Liver (tissue), 9 donors: ENCODE data around the gene DNAJC11. TPM values are rescaled to one million over a fixed set of nuclear protein-coding genes. Genes with fewer than 3 reads are reported as not detected.

Source experiments
- DNase-seq: peaks from one replicate; pipeline ENCODE4 v3.0.0-alpha.2; 2017; ENCODE audit warnings: low spot score
- H3K27ac ChIP-seq, 2 donors: one replicate each; pipeline ENCODE4 v1.7.0; 2013; ENCODE audit warnings: inconsistent platforms in 2 of 2, low read length in 2 of 2, control low read depth in 1 of 2, low read depth in 1 of 2, mild to moderate bottlenecking in 1 of 2
- H3K27me3 ChIP-seq, 4 donors: one replicate each; pipeline versions ENCODE4 v1.6.1 to v1.7.0; 2013; ENCODE audit warnings: low read length in 3 of 4, inconsistent platforms in 1 of 4, mild to moderate bottlenecking in 1 of 4, moderate library complexity in 1 of 4; ENCODE audit not compliant: control insufficient read depth in 4 of 4, insufficient read depth in 4 of 4
- H3K36me3 ChIP-seq, 4 donors: one replicate each; pipeline versions ENCODE4 v1.6.1 to v1.7.0; 2013; ENCODE audit warnings: low read length in 3 of 4, mild to moderate bottlenecking in 3 of 4, low read depth in 1 of 4, moderate library complexity in 1 of 4; ENCODE audit not compliant: control insufficient read depth in 4 of 4, insufficient read depth in 3 of 4
- H3K4me1 ChIP-seq, 4 donors: one replicate each; pipeline versions ENCODE4 v1.6.1 to v1.7.0; 2013; ENCODE audit warnings: low read length in 3 of 4, mild to moderate bottlenecking in 3 of 4, moderate library complexity in 1 of 4; ENCODE audit not compliant: control insufficient read depth in 4 of 4, insufficient read depth in 4 of 4
- H3K4me3 ChIP-seq, 3 donors: one replicate each; pipeline versions ENCODE4 v1.6.1 to v1.7.0; 2013; ENCODE audit warnings: low read length in 3 of 3, control low read depth in 1 of 3, low read depth in 1 of 3, mild to moderate bottlenecking in 1 of 3
- H3K9ac ChIP-seq, 2 donors: one replicate each; pipeline ENCODE4 v1.7.0; 2013; ENCODE audit warnings: low read length in 2 of 2, mild to moderate bottlenecking in 2 of 2, moderate library complexity in 2 of 2, control low read depth in 1 of 2, low read depth in 1 of 2
- H3K9me3 ChIP-seq, 4 donors: one replicate each; pipeline versions ENCODE4 v1.6.1 to v1.7.0; 2013; ENCODE audit warnings: low read length in 3 of 4; ENCODE audit not compliant: control insufficient read depth in 4 of 4
- EGR1 ChIP-seq, 2 donors: IDR thresholded peaks; 2 replicates each; pipeline ENCODE4 v1.6.1; 2016 to 2018; ENCODE audit warnings: antibody characterized with exemption in 2 of 2, low read depth in 2 of 2
- FOXA1 ChIP-seq: IDR thresholded peaks from 2 replicates; pipeline ENCODE4 v1.6.1; 2016; ENCODE audit warnings: antibody characterized with exemption
- FOXA2 ChIP-seq: IDR thresholded peaks from 2 replicates; pipeline ENCODE4 v1.6.1; 2016; ENCODE audit warnings: antibody characterized with exemption
- GABPA ChIP-seq, 2 donors: IDR thresholded peaks in 1 of 2; conservative IDR thresholded peaks in 1 of 2; 2 replicates each; pipeline ENCODE4 v1.6.1; 2016; ENCODE audit warnings: antibody characterized with exemption in 2 of 2, mild to moderate bottlenecking in 1 of 2, moderate library complexity in 1 of 2
- HNF4A ChIP-seq, 2 donors: conservative IDR thresholded peaks; 2 replicates each; pipeline ENCODE4 v1.6.1; 2016; ENCODE audit warnings: antibody characterized with exemption in 2 of 2, mild to moderate bottlenecking in 2 of 2
- HNF4G ChIP-seq: IDR thresholded peaks from 2 replicates; pipeline ENCODE4 v1.6.1; 2016; ENCODE audit warnings: antibody characterized with exemption
- JUND ChIP-seq, 2 donors: IDR thresholded peaks; 2 replicates each; pipeline ENCODE4 v1.6.1; 2016; ENCODE audit warnings: antibody characterized with exemption in 2 of 2
- NR2F2 ChIP-seq: IDR thresholded peaks from 2 replicates; pipeline ENCODE4 v1.6.1; 2016; ENCODE audit warnings: antibody characterized with exemption
- RAD21 ChIP-seq, 2 donors: IDR thresholded peaks; 2 replicates each; pipeline ENCODE4 v1.6.1; 2016; ENCODE audit warnings: antibody characterized with exemption in 2 of 2, mild to moderate bottlenecking in 2 of 2
- RXRA ChIP-seq, 2 donors: IDR thresholded peaks; 2 replicates each; pipeline ENCODE4 v1.6.1; 2017 to 2018; ENCODE audit warnings: antibody characterized with exemption in 2 of 2, mild to moderate bottlenecking in 1 of 2
- SP1 ChIP-seq: IDR thresholded peaks from 2 replicates; pipeline ENCODE4 v1.6.1; 2018; ENCODE audit warnings: antibody characterized with exemption, mild to moderate bottlenecking
- TAF1 ChIP-seq: conservative IDR thresholded peaks from 2 replicates; pipeline ENCODE4 v1.6.1; 2016; ENCODE audit warnings: antibody characterized with exemption, mild to moderate bottlenecking
- YY1 ChIP-seq: IDR thresholded peaks from 2 replicates; pipeline ENCODE4 v1.6.1; 2016; ENCODE audit warnings: antibody characterized with exemption, mild to moderate bottlenecking
- WGBS: extraction: QIAGEN DNeasy Blood & Tissue Kit; methylation state at CpG from one replicate; pipeline ENCODE4 v1.1.7; 2013; 5-methylcytosine and 5-hydroxymethylcytosine counted together
- polyA plus RNA-seq, 2 donors: library from polyadenylated mRNA; stranded (reverse) in 1 of 2; unstranded in 1 of 2; fragments of 200-250 nt in 1 of 2; fragments of >200 nt in 1 of 2; fragmentation: Nextera tagmentation in 1 of 2; extraction: Ambion mirVana in 1 of 2; gene quantifications; one replicate each; pipeline versions ENCODE4 v1.2.1 to v1.2.3, GENCODE V29; 2013 to 2015
- total RNA-seq, 2 donors: library from RNA; depleted of rRNA; stranded (reverse); fragments of >200 nt; gene quantifications; one replicate each; pipeline ENCODE4 v1.2.3, GENCODE V29; 2014
- TF ChIP-seq, protein P1 (sequence below): IDR thresholded peaks from 2 replicates; pipeline ENCODE4 v1.6.1; 2016; ENCODE audit warnings: antibody characterized with exemption
- TF ChIP-seq, protein P2 (sequence below): IDR thresholded peaks from 2 replicates; pipeline ENCODE4 v1.6.1; 2016; ENCODE audit warnings: antibody characterized with exemption, mild to moderate bottlenecking
- TF ChIP-seq, protein P3 (sequence below): fragments of 150-350 bp; IDR thresholded peaks from 2 replicates; pipeline ENCODE4 v1.5.1; 2017; ENCODE audit warnings: improper control_type of control experiment, low read depth, low read length; ENCODE audit not compliant: missing input control
- TF ChIP-seq, protein P4 (sequence below): IDR thresholded peaks from 2 replicates; pipeline ENCODE4 v1.6.1; 2016; ENCODE audit warnings: antibody characterized with exemption
- TF ChIP-seq, protein P5 (sequence below): IDR thresholded peaks from 2 replicates; pipeline ENCODE4 v1.6.1; 2016; ENCODE audit warnings: antibody characterized with exemption
- donor health status: healthy.
- donor health status: healthy.
- donor health status: healthy.
- donor health status: healthy.
- donor health status: healthy.

The DNAJC11 gene
- total and polyA plus RNA-seq, 4 donors = 16.5 to 36.1 (median 23.8) TPM

DNA sequence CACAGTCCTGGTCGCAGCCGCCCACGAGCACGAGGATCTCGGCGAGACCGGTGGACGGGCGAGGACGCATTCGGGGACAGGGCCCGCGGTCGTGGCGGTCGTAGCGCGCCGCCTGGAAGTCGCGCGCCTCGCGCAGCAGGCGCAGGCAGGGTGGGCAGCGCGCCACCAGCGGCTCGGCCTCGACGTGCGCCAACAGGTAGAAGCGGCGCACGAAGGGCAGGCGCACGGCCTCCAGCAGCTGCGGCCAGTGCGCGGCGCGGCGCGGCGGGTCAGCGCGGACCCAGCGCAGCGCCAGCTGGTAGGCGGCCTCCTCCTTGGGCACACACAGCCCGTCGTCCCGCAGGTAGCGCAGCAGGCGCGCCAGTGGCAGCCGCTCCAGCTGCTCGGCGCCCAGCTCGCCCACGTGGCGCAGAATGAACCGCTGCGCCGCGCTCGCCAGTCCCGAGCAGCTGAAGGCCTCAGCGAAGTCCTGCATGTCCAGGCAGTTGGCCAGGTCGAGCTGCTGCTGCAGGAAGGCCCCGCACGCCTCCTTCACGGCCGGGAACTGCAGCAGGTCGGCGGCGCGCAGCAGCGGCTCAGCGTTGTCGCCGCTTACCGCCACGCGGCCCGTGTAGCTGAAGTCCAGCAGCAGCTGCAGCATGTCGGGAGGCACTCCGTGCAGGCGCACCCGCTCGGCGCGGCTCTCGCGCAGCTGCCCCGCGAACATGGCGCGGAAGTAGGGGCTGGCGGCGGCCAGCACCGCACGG lies 99.5 kb downstream of the DNAJC11 start:
- H3K9me3 ChIP-seq = no peaks in the 10 kb centered on the region
- TF ChIP-seq SP1 (no peak), EGR1 (IDR thresholded peaks at IDR 0.05; ENCODE audit: low read depth in 2 of 2) (no peak), FOXA2 (no peak), HNF4A (conservative IDR thresholded peaks at IDR 0.05) (no peak), RAD21 (IDR thresholded peaks at IDR 0.05) (no peak)
- H3K4me3 ChIP-seq = peak overlapping the region; percentile 73 to 82 (median 78)
- WGBS = under 1% methylated on average over 103 of the region's 103 CpGs
- H3K27ac ChIP-seq = peak overlapping the region; percentile 82 to 98
- H3K9ac ChIP-seq = peak overlapping the region; percentile 61 to 81
- no peaks in the 10 kb centered on the region for H3K27me3 ChIP-seq
- peaks cover 11 to 54% (median 40%) of the 10 kb centered on the region in 4 donors for H3K4me1 ChIP-seq
- H3K36me3 ChIP-seq = peaks cover 4 to 10% (median 6%) of the 10 kb centered on the region in 4 donors
- peak; percentile 67 for DNase-seq

DNA sequence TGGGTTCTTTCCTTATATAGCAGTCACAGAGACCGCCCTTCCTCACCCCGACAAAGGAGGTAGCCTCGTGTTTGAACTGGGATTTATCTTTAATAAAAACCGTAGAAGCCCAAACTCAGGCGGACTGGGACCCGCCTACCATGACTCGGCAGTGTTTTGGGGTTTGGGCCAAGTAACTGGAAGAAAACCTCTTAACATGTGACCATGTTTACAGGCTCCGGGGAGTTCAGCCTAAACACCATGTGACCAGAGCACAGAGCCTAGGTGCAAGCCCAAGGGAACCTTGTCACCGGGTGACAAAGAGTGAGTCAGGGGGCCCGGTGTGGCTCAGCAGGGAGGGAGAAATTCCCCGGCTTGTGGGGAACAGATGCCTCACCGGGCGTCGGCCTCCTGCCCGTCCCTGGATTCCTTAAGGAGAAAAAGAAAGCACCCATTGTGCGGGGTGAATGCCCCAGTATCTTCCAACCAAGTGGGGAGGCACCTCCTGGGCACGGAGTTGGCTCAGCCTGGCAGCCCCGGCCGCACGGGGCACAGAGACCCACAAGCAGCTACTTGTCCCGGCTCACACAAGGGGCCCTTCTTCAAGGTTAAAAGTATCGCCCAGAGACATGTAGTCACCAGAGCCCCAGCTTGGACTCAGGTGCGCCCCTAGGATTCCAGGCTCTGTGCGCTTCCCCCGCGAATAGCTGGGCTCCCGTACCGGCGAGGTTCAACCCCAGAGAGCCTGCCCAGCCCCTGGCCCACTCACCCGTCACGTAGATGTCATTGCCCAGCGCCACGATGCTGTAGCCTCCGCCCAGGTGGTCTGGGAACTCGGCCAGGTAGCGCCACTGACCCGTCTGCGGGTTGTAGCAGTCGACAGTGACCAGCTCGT lies 100.3 kb downstream of the DNAJC11 start:
- H3K4me3 ChIP-seq = peak overlapping the region; percentile 73 to 82 (median 78)
- H3K27ac ChIP-seq = peak overlapping the region; percentile 82 to 98
- WGBS = under 1% methylated on average over 40 of the region's 40 CpGs
- peak; percentile 65 for TF ChIP-seq TAF1
- peak; percentile 54 for TF ChIP-seq SP1
- TF ChIP-seq, protein P1, sequence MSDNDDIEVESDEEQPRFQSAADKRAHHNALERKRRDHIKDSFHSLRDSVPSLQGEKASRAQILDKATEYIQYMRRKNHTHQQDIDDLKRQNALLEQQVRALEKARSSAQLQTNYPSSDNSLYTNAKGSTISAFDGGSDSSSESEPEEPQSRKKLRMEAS = peak; percentile 86
- TF ChIP-seq, protein P2, sequence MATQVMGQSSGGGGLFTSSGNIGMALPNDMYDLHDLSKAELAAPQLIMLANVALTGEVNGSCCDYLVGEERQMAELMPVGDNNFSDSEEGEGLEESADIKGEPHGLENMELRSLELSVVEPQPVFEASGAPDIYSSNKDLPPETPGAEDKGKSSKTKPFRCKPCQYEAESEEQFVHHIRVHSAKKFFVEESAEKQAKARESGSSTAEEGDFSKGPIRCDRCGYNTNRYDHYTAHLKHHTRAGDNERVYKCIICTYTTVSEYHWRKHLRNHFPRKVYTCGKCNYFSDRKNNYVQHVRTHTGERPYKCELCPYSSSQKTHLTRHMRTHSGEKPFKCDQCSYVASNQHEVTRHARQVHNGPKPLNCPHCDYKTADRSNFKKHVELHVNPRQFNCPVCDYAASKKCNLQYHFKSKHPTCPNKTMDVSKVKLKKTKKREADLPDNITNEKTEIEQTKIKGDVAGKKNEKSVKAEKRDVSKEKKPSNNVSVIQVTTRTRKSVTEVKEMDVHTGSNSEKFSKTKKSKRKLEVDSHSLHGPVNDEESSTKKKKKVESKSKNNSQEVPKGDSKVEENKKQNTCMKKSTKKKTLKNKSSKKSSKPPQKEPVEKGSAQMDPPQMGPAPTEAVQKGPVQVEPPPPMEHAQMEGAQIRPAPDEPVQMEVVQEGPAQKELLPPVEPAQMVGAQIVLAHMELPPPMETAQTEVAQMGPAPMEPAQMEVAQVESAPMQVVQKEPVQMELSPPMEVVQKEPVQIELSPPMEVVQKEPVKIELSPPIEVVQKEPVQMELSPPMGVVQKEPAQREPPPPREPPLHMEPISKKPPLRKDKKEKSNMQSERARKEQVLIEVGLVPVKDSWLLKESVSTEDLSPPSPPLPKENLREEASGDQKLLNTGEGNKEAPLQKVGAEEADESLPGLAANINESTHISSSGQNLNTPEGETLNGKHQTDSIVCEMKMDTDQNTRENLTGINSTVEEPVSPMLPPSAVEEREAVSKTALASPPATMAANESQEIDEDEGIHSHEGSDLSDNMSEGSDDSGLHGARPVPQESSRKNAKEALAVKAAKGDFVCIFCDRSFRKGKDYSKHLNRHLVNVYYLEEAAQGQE = peak; percentile 83
- peak in 1 of 2 donors; percentile 45 for TF ChIP-seq GABPA (IDR thresholded peaks at IDR 0.05 in 1 of 2, conservative IDR thresholded peaks at IDR 0.05 in 1 of 2)
- TF ChIP-seq, protein P3, sequence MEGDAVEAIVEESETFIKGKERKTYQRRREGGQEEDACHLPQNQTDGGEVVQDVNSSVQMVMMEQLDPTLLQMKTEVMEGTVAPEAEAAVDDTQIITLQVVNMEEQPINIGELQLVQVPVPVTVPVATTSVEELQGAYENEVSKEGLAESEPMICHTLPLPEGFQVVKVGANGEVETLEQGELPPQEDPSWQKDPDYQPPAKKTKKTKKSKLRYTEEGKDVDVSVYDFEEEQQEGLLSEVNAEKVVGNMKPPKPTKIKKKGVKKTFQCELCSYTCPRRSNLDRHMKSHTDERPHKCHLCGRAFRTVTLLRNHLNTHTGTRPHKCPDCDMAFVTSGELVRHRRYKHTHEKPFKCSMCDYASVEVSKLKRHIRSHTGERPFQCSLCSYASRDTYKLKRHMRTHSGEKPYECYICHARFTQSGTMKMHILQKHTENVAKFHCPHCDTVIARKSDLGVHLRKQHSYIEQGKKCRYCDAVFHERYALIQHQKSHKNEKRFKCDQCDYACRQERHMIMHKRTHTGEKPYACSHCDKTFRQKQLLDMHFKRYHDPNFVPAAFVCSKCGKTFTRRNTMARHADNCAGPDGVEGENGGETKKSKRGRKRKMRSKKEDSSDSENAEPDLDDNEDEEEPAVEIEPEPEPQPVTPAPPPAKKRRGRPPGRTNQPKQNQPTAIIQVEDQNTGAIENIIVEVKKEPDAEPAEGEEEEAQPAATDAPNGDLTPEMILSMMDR = no peak
- TF ChIP-seq NR2F2 = peak; percentile 34
- TF ChIP-seq EGR1 (IDR thresholded peaks at IDR 0.05; ENCODE audit: low read depth in 2 of 2) = no peak
- peak; percentile 47 to 56 for TF ChIP-seq RAD21 (IDR thresholded peaks at IDR 0.05)
- no peak for TF ChIP-seq HNF4G
- TF ChIP-seq YY1 = peak; percentile 83
- TF ChIP-seq HNF4A (conservative IDR thresholded peaks at IDR 0.05) = peak; percentile 33 to 75
- TF ChIP-seq JUND (IDR thresholded peaks at IDR 0.05) = peak; percentile 34 to 58
- peak; percentile 66 for TF ChIP-seq FOXA1
- TF ChIP-seq, protein P4, sequence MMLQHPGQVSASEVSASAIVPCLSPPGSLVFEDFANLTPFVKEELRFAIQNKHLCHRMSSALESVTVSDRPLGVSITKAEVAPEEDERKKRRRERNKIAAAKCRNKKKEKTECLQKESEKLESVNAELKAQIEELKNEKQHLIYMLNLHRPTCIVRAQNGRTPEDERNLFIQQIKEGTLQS = no peak
- TF ChIP-seq, protein P5, sequence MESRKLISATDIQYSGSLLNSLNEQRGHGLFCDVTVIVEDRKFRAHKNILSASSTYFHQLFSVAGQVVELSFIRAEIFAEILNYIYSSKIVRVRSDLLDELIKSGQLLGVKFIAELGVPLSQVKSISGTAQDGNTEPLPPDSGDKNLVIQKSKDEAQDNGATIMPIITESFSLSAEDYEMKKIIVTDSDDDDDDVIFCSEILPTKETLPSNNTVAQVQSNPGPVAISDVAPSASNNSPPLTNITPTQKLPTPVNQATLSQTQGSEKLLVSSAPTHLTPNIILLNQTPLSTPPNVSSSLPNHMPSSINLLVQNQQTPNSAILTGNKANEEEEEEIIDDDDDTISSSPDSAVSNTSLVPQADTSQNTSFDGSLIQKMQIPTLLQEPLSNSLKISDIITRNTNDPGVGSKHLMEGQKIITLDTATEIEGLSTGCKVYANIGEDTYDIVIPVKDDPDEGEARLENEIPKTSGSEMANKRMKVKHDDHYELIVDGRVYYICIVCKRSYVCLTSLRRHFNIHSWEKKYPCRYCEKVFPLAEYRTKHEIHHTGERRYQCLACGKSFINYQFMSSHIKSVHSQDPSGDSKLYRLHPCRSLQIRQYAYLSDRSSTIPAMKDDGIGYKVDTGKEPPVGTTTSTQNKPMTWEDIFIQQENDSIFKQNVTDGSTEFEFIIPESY = peak; percentile 77
- peak; percentile 75 for TF ChIP-seq FOXA2
- TF ChIP-seq RXRA (IDR thresholded peaks at IDR 0.05) = peak; percentile 55 to 82
- no peaks in the 10 kb centered on the region for H3K27me3 ChIP-seq
- peaks cover 11 to 60% (median 44%) of the 10 kb centered on the region in 4 donors for H3K4me1 ChIP-seq
- no peaks in the 10 kb centered on the region for H3K9me3 ChIP-seq
- peak; percentile 88 for DNase-seq
- H3K36me3 ChIP-seq = peaks cover 5 to 13% (median 9%) of the 10 kb centered on the region in 4 donors
- peak overlapping the region; percentile 61 to 84 for H3K9ac ChIP-seq
